Mesenchymal stem cell (in vitro differentiated cells and primary cell): ENCODE measurements around the gene KLK10.

Source experiments
- DNase-seq: peaks from one replicate; pipeline ENCODE4 v3.0.0-alpha.2; 2013
- H2AFZ ChIP-seq: one replicate; pipeline ENCODE4 v1.6.1; 2013; ENCODE audit warnings: low read depth, mild to moderate bottlenecking, control low read depth, inconsistent platforms, low read length, moderate library complexity
- H2AK5ac ChIP-seq: 2 replicates; pipeline ENCODE4 v1.6.1; 2013; ENCODE audit warnings: low read length, moderate library complexity, mild to moderate bottlenecking, inconsistent platforms; ENCODE audit not compliant: severe bottlenecking
- H2BK120ac ChIP-seq: one replicate; pipeline ENCODE4 v1.6.1; 2013; ENCODE audit warnings: low read depth, mild to moderate bottlenecking, inconsistent platforms, low read length, moderate library complexity
- H2BK12ac ChIP-seq, 2 experiments: one replicate each; pipeline ENCODE4 v1.6.1; 2013; ENCODE audit warnings: inconsistent platforms in 2 of 2, low read length in 2 of 2, mild to moderate bottlenecking in 2 of 2, moderate library complexity in 2 of 2, control low read depth in 1 of 2
- H2BK15ac ChIP-seq: one replicate; pipeline ENCODE4 v1.6.1; 2013; ENCODE audit warnings: mild to moderate bottlenecking, low read depth, inconsistent platforms; ENCODE audit not compliant: poor library complexity, severe bottlenecking
- H2BK5ac ChIP-seq: 2 replicates; pipeline ENCODE4 v1.6.1; 2013; ENCODE audit warnings: low read depth, mild to moderate bottlenecking, low read length, control low read depth, inconsistent platforms; ENCODE audit not compliant: poor library complexity, severe bottlenecking
- H3K14ac ChIP-seq, 2 experiments: one replicate each; pipeline ENCODE4 v1.6.1; 2013; ENCODE audit warnings: inconsistent platforms in 2 of 2, low read length in 2 of 2, control low read depth in 1 of 2, mild to moderate bottlenecking in 1 of 2, moderate library complexity in 1 of 2
- H3K18ac ChIP-seq, 2 experiments: one replicate each; pipeline ENCODE4 v1.6.1; 2013; ENCODE audit warnings: inconsistent platforms in 2 of 2, low read length in 2 of 2, control low read depth in 1 of 2, low read depth in 1 of 2, mild to moderate bottlenecking in 1 of 2
- H3K23ac ChIP-seq, 2 experiments: one replicate each; pipeline ENCODE4 v1.6.1; 2013; ENCODE audit warnings: inconsistent platforms in 2 of 2, low read length in 2 of 2, mild to moderate bottlenecking in 2 of 2, moderate library complexity in 2 of 2, control low read depth in 1 of 2
- H3K27ac ChIP-seq: 2 replicates; pipeline ENCODE4 v1.5.1; 2013; ENCODE audit warnings: mild to moderate bottlenecking, moderate library complexity, low read length, control low read depth, inconsistent platforms; ENCODE audit not compliant: poor library complexity, severe bottlenecking
- H3K27me3 ChIP-seq, 2 experiments: 2 replicates each; pipeline versions ENCODE4 v1.6.1 to v1.7.0; 2013; ENCODE audit warnings: low read length in 2 of 2, mild to moderate bottlenecking in 2 of 2, moderate library complexity in 2 of 2, control low read depth in 1 of 2, inconsistent platforms in 1 of 2; ENCODE audit not compliant: control insufficient read depth in 1 of 2, insufficient read depth in 1 of 2
- H3K36me3 ChIP-seq, 2 experiments: 2 replicates each; pipeline versions ENCODE4 v1.6.1 to v1.7.0; 2013; ENCODE audit warnings: low read length in 2 of 2, control low read depth in 1 of 2, inconsistent platforms in 1 of 2, low read depth in 1 of 2, mild to moderate bottlenecking in 1 of 2; ENCODE audit not compliant: insufficient read depth in 2 of 2, control insufficient read depth in 1 of 2
- H3K4ac ChIP-seq, 2 experiments: one replicate each; pipeline ENCODE4 v1.6.1; 2013; ENCODE audit warnings: inconsistent platforms in 2 of 2, low read length in 2 of 2, mild to moderate bottlenecking in 2 of 2, moderate library complexity in 2 of 2, control low read depth in 1 of 2, low read depth in 1 of 2
- H3K4me1 ChIP-seq: 2 replicates; pipeline ENCODE4 v1.6.1; 2013; ENCODE audit warnings: low read depth, low read length, control low read depth; ENCODE audit not compliant: control insufficient read depth, insufficient read depth
- H3K4me2 ChIP-seq: 2 replicates; pipeline ENCODE4 v1.6.1; 2013; ENCODE audit warnings: low read length, mild to moderate bottlenecking, inconsistent platforms; ENCODE audit not compliant: poor library complexity, severe bottlenecking
- H3K4me3 ChIP-seq, 2 experiments: 2 replicates each; pipeline versions ENCODE4 v1.5.1 to v1.7.0; 2013; ENCODE audit warnings: low read length in 2 of 2, mild to moderate bottlenecking in 2 of 2, control low read depth in 1 of 2, low read depth in 1 of 2; ENCODE audit not compliant: insufficient read depth in 1 of 2
- H3K79me1 ChIP-seq: replicated peaks from 2 replicates; pipeline ENCODE4 v1.6.1; 2013; ENCODE audit warnings: mild to moderate bottlenecking, control low read depth, low read length, inconsistent platforms; ENCODE audit not compliant: poor library complexity, severe bottlenecking
- H3K9ac ChIP-seq: 2 replicates; pipeline ENCODE4 v1.7.0; 2013; ENCODE audit warnings: mild to moderate bottlenecking, low read length, moderate library complexity
- H3K9me3 ChIP-seq: 2 replicates; pipeline ENCODE4 v1.7.0; 2013; ENCODE audit warnings: mild to moderate bottlenecking, low read length; ENCODE audit not compliant: control insufficient read depth
- H4K8ac ChIP-seq: one replicate; pipeline ENCODE4 v1.6.1; 2013; ENCODE audit warnings: inconsistent platforms, mild to moderate bottlenecking, low read length, moderate library complexity
- H4K91ac ChIP-seq: one replicate; pipeline ENCODE4 v1.6.1; 2013; ENCODE audit warnings: mild to moderate bottlenecking, low read length, inconsistent platforms
- WGBS: methylation state at CpG from one replicate; pipeline ENCODE4 v1.1.7; 2013; ENCODE audit warnings: mixed read lengths; 5-methylcytosine and 5-hydroxymethylcytosine counted together

Gene KLK10

GRCh38 chr19:51009061-51009891 is 10.2 kb downstream of the KLK10 start:
- Histone ChIP-seq H3K27ac (no peak overlapping the region), H3K4me3 (no peak overlapping the region), H3K9ac (no peak overlapping the region), H3K36me3 (no peaks in the 10 kb centered on the region), H3K79me1 (no peaks in the 10 kb centered on the region), H3K4me1 (no peaks in the 10 kb centered on the region), H3K23ac (no peak overlapping the region), H3K4ac (no peak overlapping the region), H2BK12ac (no peak overlapping the region), H2AK5ac (no peak overlapping the region), H3K27me3 (peaks cover 0 to 55% of the 10 kb centered on the region in 2 experiments), H3K14ac (no peak overlapping the region), H4K91ac (no peak overlapping the region), H2BK120ac (no peak overlapping the region), H2BK15ac (no peak overlapping the region), H2BK5ac (no peak overlapping the region), H3K18ac (no peak overlapping the region), H2AFZ (no peak overlapping the region), H3K9me3 (no peaks in the 10 kb centered on the region), H4K8ac (no peak overlapping the region), H3K4me2 (no peak overlapping the region)
- WGBS: 80% methylated on average over 19 of the region's 19 CpGs
- no peak for DNase-seq

DNA sequence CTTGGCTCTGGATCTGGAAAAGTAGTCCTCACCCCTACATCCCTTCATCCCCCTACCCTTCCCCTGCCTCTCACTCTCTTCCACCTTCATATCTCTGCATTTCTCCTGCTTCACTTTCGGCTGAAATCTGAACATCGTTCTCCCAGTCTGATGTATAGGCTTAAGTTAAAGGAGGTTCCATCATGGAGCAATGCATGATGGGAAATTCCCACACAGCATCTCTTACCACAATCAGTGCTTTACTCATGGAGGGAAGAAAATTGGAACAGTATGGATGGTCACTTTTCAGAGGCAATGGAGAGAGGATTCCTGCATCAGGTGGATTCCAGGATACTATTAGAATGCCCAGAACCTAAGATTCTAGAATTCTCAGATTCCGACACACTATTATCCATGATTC is 12.0 kb downstream of the KLK10 start:
- Histone ChIP-seq H3K14ac (no peak overlapping the region), H3K9ac (no peak overlapping the region), H2BK5ac (no peak overlapping the region), H3K4me1 (no peaks in the 10 kb centered on the region), H2BK15ac (no peak overlapping the region), H3K4me3 (no peak overlapping the region), H4K91ac (peak overlapping the region; percentile 47), H3K18ac (no peak overlapping the region), H3K9me3 (no peaks in the 10 kb centered on the region), H3K27ac (no peak overlapping the region), H2AK5ac (no peak overlapping the region), H3K36me3 (no peaks in the 10 kb centered on the region), H3K4ac (no peak overlapping the region), H3K27me3 (peaks cover 0 to 47% of the 10 kb centered on the region in 2 experiments), H3K4me2 (no peak overlapping the region), H2BK120ac (no peak overlapping the region), H2BK12ac (no peak overlapping the region), H4K8ac (no peak overlapping the region), H2AFZ (no peak overlapping the region), H3K23ac (no peak overlapping the region), H3K79me1 (no peaks in the 10 kb centered on the region)
- no peak for DNase-seq
- 100% methylated on average over 1 of the region's 3 CpGs for WGBS

DNA sequence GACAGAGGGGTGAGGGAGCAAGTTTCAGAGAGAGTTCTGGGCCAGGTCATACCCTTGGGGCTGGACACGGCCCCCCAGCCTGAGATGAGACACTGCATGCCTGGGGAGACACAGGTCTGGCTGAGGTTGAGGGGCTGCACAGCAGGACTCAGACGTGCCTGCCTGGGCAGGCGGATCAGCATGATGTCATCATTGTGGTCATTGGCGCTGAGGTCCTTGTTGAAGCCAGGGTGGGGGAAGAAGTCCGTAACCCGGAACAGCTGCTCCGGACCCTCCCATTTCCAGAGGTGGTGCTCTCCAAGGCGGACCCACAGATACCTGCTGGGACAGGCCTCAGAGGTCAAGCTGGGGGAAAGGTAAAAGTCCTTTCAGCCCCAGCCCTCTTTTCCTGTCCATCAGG is 13.1 kb downstream of the KLK10 start:
- Histone ChIP-seq H4K8ac (no peak overlapping the region), H3K79me1 (no peaks in the 10 kb centered on the region), H3K23ac (no peak overlapping the region), H2BK5ac (no peak overlapping the region), H3K4me1 (no peaks in the 10 kb centered on the region), H3K14ac (no peak overlapping the region), H3K9ac (no peak overlapping the region), H4K91ac (no peak overlapping the region), H2BK120ac (no peak overlapping the region), H2AK5ac (no peak overlapping the region), H3K18ac (no peak overlapping the region), H3K4me3 (peak overlapping the region in 1 of 2 experiments; percentile 3), H2AFZ (no peak overlapping the region), H3K4me2 (no peak overlapping the region), H3K36me3 (no peaks in the 10 kb centered on the region), H3K27ac (no peak overlapping the region), H3K4ac (no peak overlapping the region), H3K9me3 (no peaks in the 10 kb centered on the region), H2BK12ac (no peak overlapping the region), H2BK15ac (no peak overlapping the region), H3K27me3 (peaks cover 0 to 54% of the 10 kb centered on the region in 2 experiments)
- no peak for DNase-seq
- 67% methylated on average over 8 of the region's 8 CpGs for WGBS

DNA sequence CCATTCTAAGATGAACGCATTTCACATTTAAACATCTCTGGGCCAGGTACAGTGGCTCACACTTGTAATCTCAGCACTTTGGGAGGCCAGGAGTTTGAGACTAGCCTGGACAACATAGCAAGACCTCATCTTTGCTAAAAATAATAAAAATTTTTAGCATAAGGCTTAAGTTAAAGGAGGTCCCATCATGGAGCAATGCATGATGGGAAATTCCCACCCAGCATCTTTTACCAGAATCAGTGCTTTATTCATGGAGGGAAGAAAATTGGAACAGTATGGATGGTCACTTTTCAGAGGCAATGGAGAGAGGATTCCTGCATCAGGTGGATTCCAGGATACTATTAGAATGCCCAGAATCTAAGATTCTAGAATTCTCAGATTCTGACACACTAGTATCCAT is 14.3 kb downstream of the KLK10 start:
- no peak overlapping the region for H3K27ac ChIP-seq
- no peak overlapping the region for H4K91ac ChIP-seq
- H2BK12ac ChIP-seq: no peak overlapping the region
- DNase-seq: no peak
- H3K18ac ChIP-seq: no peak overlapping the region
- H2BK120ac ChIP-seq: no peak overlapping the region
- H3K14ac ChIP-seq: no peak overlapping the region
- no peaks in the 10 kb centered on the region for H3K36me3 ChIP-seq
- no peak overlapping the region for H3K9ac ChIP-seq
- no peak overlapping the region for H3K23ac ChIP-seq
- no peak overlapping the region for H2AFZ ChIP-seq
- no peak overlapping the region for H2BK15ac ChIP-seq
- H3K4me1 ChIP-seq: no peaks in the 10 kb centered on the region
- WGBS: 100% methylated on average over 1 of the region's 1 CpG
- no peak overlapping the region for H3K4ac ChIP-seq
- H3K79me1 ChIP-seq: no peaks in the 10 kb centered on the region
- no peak overlapping the region for H3K4me2 ChIP-seq
- H3K9me3 ChIP-seq: no peaks in the 10 kb centered on the region
- H3K4me3 ChIP-seq: no peak overlapping the region
- H3K27me3 ChIP-seq: peaks cover 0 to 55% of the 10 kb centered on the region in 2 experiments
- no peak overlapping the region for H4K8ac ChIP-seq
- H2AK5ac ChIP-seq: no peak overlapping the region
- no peak overlapping the region for H2BK5ac ChIP-seq
